Measurements from ENCODE around the gene HSD17B8.

Gene HSD17B8

DNA sequence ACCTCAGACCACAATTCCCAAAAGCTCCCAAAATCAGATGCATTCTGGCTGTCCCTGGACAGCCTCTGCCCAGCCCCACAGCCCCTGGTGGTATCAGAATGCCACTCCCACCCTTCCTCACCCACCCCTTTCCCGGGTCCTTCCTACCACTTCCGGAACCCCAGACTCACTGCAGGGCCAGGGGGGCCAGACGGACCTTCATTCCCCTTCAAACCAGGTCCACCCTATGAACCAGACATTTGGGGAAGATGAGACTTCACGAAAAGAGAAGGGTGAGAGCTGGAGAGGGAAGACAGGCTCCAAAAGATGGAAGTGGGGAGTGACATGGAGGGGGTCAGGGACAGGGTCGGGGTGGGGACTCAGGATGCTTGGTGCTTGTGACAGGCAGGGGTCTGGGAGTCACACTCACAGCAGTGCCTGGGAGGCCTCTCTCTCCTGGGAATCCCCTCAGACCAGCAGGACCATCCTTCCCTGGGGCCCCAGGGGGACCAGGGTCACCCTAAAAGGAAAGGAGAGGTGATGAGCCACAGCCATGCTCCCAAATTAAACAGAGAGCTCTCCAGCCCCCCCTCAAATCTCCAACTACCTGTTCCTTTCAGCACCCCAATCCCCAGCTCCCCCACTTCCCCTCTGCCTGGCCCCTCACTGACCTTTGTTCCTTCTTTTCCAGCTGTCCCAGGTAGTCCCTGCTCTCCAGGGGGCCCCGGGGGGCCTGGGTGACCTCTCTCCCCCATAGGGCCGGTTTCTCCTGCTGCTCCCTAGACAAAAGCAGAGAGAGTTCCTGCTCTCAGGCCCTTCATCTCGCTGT is 32.4 kb upstream of the HSD17B8 start:
- peaks cover 2 to 6% of the 10 kb centered on the region in 2 donors for H3K27me3 ChIP-seq (ENCODE audit: control insufficient read depth in 2 of 2, insufficient read depth in 2 of 2, low read length in 2 of 2)
- no peak overlapping the region for H3K9ac ChIP-seq (ENCODE audit: low read depth in 1 of 2, low read length in 2 of 2)
- no peaks in the 10 kb centered on the region for H3K4me1 ChIP-seq (ENCODE audit: control insufficient read depth in 2 of 2, insufficient read depth in 2 of 2, low read length in 2 of 2)
- H3K36me3 ChIP-seq (ENCODE audit: control insufficient read depth in 2 of 2, insufficient read depth in 2 of 2, low read length in 2 of 2), result no peaks in the 10 kb centered on the region
- H3K9me3 ChIP-seq (ENCODE audit: control insufficient read depth in 2 of 2, low read length in 2 of 2), result no peaks in the 10 kb centered on the region
- H3K27ac ChIP-seq (ENCODE audit: low read depth in 2 of 2, low read length in 2 of 2), result no peak overlapping the region
- no peak overlapping the region for H3K4me3 ChIP-seq (ENCODE audit: low read length in 2 of 2)

DNA sequence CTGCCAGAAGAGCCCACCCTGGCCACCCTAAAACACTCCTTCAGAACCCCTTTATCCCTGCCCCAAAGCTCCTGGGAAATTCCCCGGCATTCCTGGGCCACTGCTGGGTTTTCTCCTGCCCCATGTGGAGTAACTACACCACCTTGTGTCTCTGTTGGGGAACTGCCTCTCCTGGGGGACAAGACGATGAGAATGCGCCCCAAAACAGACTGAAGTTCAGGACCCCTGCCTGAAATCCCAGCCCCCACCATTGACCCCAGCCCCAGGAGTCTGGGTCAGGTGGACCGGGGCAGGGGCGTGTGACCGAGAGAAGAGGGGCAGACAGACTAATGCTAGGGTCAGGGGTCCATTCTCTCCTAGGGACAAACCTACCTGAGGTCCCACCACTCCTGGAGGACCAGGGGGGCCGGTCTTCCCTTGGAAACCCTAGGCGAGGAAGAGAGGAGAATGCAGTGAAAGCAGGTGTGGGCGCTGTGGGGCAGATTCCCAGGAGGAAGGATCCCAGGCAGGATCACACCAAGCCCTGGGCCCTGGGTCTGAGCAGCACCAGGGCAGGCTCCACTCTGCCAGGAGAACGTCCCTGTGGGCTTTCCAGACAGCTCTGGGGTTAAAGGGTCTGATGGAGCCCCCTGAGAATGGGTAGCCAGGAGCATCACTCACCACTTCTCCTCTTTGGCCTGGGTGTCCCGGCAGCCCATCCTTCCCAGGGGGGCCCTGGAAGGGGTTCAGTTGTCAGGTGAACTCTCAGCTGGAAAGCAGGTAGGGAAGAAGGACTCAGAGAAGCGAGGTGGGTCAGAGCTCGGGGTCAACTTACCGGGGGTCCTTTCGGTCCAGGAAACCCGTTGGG is 31.5 kb upstream of the HSD17B8 start:
- H3K27ac ChIP-seq (ENCODE audit: low read depth in 2 of 2, low read length in 2 of 2), result no peak overlapping the region
- no peaks in the 10 kb centered on the region for H3K36me3 ChIP-seq (ENCODE audit: control insufficient read depth in 2 of 2, insufficient read depth in 2 of 2, low read length in 2 of 2)
- H3K9ac ChIP-seq (ENCODE audit: low read depth in 1 of 2, low read length in 2 of 2), result no peak overlapping the region
- H3K27me3 ChIP-seq (ENCODE audit: control insufficient read depth in 2 of 2, insufficient read depth in 2 of 2, low read length in 2 of 2), result peaks cover 2 to 6% of the 10 kb centered on the region in 2 donors
- H3K9me3 ChIP-seq (ENCODE audit: control insufficient read depth in 2 of 2, low read length in 2 of 2), result no peaks in the 10 kb centered on the region
- H3K4me1 ChIP-seq (ENCODE audit: control insufficient read depth in 2 of 2, insufficient read depth in 2 of 2, low read length in 2 of 2), result no peaks in the 10 kb centered on the region
- H3K4me3 ChIP-seq (ENCODE audit: low read length in 2 of 2), result no peak overlapping the region

DNA sequence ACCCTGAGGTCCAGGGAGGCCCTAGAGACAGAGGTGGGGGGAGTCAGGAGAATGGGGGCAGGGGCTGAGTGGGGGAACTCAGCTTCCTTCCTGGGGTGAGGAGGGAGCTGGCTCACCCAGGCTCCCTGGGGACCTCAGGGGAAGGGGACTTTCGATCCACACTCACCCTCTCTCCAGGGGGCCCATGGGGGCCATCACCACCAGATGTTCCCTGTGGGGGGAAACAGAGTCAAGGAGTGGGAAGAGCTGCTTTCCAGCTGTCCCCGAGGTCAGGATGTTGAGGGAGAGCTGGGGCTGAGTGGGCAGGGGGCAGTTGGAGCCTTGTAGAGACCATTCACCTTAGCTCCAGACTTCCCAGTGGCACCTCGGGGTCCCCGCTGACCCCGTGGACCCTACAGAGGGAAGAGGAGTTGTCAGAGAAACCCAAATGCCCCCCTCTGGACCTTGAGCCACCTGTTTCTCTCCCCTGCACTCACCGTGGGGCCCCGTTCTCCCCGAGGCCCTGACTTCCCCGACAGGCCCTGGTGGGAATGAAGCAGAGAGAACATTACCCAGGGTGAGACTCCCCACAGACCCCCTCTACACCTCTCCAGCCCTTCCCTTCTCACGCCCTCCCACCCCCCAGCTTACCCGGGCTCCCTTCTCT is 30.8 kb upstream of the HSD17B8 start:
- Histone ChIP-seq H3K4me1 (ENCODE audit: control insufficient read depth in 2 of 2, insufficient read depth in 2 of 2, low read length in 2 of 2) (no peaks in the 10 kb centered on the region), H3K9ac (ENCODE audit: low read depth in 1 of 2, low read length in 2 of 2) (no peak overlapping the region), H3K36me3 (ENCODE audit: control insufficient read depth in 2 of 2, insufficient read depth in 2 of 2, low read length in 2 of 2) (no peaks in the 10 kb centered on the region), H3K4me3 (ENCODE audit: low read length in 2 of 2) (no peak overlapping the region), H3K27me3 (ENCODE audit: control insufficient read depth in 2 of 2, insufficient read depth in 2 of 2, low read length in 2 of 2) (peaks cover 2 to 6% of the 10 kb centered on the region in 2 donors), H3K9me3 (ENCODE audit: control insufficient read depth in 2 of 2, low read length in 2 of 2) (no peaks in the 10 kb centered on the region), H3K27ac (ENCODE audit: low read depth in 2 of 2, low read length in 2 of 2) (no peak overlapping the region)

DNA sequence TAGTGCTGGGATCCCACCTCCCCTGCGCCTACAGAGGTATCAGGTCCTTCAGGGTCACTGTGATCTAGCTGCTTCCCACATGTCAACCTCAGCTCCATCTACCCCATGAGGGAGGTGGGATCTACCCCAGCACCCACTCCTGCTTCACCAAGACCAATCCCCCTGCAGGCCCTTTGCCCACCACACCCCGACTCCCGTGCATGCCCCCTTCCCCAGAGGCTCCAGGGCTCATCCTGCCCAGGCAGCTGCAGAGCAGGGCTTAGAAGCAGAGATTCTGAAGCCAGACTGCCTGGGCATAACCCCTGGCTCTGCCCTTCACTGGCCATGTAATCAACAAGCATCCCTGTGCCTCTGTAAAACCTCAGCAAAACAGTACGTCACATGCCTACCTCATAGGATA is 29.7 kb upstream of the HSD17B8 start:
- H3K36me3 ChIP-seq (ENCODE audit: control insufficient read depth in 2 of 2, insufficient read depth in 2 of 2, low read length in 2 of 2), result no peaks in the 10 kb centered on the region
- H3K4me3 ChIP-seq (ENCODE audit: low read length in 2 of 2), result no peak overlapping the region
- no peaks in the 10 kb centered on the region for H3K4me1 ChIP-seq (ENCODE audit: control insufficient read depth in 2 of 2, insufficient read depth in 2 of 2, low read length in 2 of 2)
- no peak overlapping the region for H3K27ac ChIP-seq (ENCODE audit: low read depth in 2 of 2, low read length in 2 of 2)
- H3K9ac ChIP-seq (ENCODE audit: low read depth in 1 of 2, low read length in 2 of 2), result no peak overlapping the region
- peaks cover 2 to 6% of the 10 kb centered on the region in 2 donors for H3K27me3 ChIP-seq (ENCODE audit: control insufficient read depth in 2 of 2, insufficient read depth in 2 of 2, low read length in 2 of 2)
- no peaks in the 10 kb centered on the region for H3K9me3 ChIP-seq (ENCODE audit: control insufficient read depth in 2 of 2, low read length in 2 of 2)

DNA sequence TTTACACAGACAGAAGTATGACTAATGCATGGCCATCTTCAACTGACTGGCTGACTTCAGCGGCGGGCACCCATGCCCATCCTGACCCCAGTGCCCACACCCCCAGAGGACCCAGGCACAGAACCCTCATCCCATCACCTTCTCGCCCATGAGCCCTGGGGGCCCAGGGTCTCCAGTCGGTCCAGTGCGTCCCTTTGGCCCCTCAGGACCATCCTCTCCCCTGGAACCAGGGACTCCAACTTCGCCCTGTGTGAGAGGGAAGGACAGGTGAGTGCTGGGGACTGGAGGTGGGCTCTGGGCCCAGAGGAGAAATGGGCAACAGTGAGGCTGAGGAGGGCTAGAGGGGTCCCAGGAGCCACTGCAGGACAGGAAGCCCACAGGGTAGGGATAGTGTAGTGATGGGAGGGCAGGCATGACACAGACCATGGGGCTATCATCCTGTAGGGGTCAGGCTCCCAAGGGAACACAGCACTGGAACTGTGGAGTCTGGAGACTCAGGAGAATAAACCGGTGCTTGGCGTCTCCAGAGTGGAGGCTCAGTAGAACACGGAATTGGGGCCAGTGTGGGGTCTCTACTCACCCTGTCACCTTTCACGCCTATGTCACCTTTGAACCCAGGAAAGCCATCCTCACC is 28.9 kb upstream of the HSD17B8 start:
- H3K27ac ChIP-seq (ENCODE audit: low read depth in 2 of 2, low read length in 2 of 2), result no peak overlapping the region
- H3K4me1 ChIP-seq (ENCODE audit: control insufficient read depth in 2 of 2, insufficient read depth in 2 of 2, low read length in 2 of 2), result no peaks in the 10 kb centered on the region
- no peak overlapping the region for H3K4me3 ChIP-seq (ENCODE audit: low read length in 2 of 2)
- H3K9me3 ChIP-seq (ENCODE audit: control insufficient read depth in 2 of 2, low read length in 2 of 2), result no peaks in the 10 kb centered on the region
- H3K9ac ChIP-seq (ENCODE audit: low read depth in 1 of 2, low read length in 2 of 2), result no peak overlapping the region
- H3K36me3 ChIP-seq (ENCODE audit: control insufficient read depth in 2 of 2, insufficient read depth in 2 of 2, low read length in 2 of 2), result no peaks in the 10 kb centered on the region
- H3K27me3 ChIP-seq (ENCODE audit: control insufficient read depth in 2 of 2, insufficient read depth in 2 of 2, low read length in 2 of 2), result peaks cover 2 to 6% of the 10 kb centered on the region in 2 donors

DNA sequence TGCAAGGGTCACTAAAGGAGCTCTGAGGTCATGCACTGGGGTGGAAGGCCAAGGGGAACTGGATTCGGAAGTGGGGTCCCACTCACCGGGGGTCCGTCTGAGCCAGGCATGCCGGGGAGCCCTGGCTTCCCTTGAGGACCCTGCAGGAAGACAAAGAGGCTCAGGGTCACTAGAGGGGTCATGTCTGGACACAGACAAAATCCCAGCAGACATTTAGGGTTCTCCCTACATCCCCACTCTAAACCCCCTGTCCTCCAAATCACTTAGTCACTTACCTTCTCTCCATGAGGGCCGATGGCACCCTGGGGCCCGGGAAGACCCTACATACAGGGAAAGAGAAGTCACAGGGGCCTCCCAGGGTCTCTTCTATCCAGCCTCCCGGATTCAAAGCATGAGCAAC is 27.5 kb upstream of the HSD17B8 start:
- Histone ChIP-seq H3K4me1 (ENCODE audit: control insufficient read depth in 2 of 2, insufficient read depth in 2 of 2, low read length in 2 of 2) (no peaks in the 10 kb centered on the region), H3K9ac (ENCODE audit: low read depth in 1 of 2, low read length in 2 of 2) (no peak overlapping the region), H3K27me3 (ENCODE audit: control insufficient read depth in 2 of 2, insufficient read depth in 2 of 2, low read length in 2 of 2) (peaks cover 2 to 6% of the 10 kb centered on the region in 2 donors), H3K9me3 (ENCODE audit: control insufficient read depth in 2 of 2, low read length in 2 of 2) (no peaks in the 10 kb centered on the region), H3K36me3 (ENCODE audit: control insufficient read depth in 2 of 2, insufficient read depth in 2 of 2, low read length in 2 of 2) (no peaks in the 10 kb centered on the region), H3K4me3 (ENCODE audit: low read length in 2 of 2) (no peak overlapping the region), H3K27ac (ENCODE audit: low read depth in 2 of 2, low read length in 2 of 2) (no peak overlapping the region)

DNA sequence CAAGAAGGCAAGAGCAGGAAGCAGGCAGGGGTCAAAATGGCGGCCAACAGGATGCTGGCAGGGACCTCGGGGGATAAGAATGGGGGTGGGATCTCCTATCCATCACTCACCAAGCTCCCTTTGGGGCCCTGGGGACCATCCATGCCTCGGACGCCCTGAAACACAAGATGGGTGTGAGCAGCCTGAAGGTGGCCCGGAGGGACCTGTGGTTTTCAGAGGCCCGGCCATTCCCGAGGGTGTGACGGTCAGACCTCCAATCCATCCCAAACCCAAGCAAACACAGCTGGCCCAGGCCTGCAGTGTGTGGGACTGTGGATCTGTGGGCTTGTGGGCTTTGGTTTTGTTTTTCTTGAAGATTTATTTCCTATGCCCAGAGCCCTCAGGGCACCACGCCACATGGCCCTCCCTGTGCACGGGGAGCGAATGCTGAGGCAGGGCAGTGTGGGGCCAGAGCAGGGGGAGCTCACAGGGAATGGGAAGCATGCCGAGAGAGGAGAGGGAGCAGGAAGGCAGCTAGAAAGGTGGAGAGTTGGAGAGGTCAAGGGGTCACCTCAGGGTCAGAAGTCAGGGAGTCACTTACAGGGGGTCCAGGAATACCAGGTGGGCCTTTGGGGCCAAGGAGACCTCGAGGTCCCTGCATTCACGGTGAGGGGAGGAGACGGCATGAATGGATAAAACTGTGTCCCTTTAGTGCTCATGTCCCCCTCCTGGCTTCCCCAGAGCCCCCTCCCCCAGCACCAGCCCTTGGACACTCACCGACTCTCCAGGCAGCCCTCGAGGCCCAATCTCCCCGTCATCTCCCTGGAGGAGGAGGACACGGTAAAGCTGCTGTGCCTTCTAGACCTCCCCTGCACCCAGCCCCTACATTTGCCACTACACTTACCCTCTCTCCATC is 26.7 kb upstream of the HSD17B8 start:
- no peak overlapping the region for H3K4me3 ChIP-seq (ENCODE audit: low read length in 2 of 2)
- no peak overlapping the region for H3K9ac ChIP-seq (ENCODE audit: low read depth in 1 of 2, low read length in 2 of 2)
- no peaks in the 10 kb centered on the region for H3K36me3 ChIP-seq (ENCODE audit: control insufficient read depth in 2 of 2, insufficient read depth in 2 of 2, low read length in 2 of 2)
- H3K4me1 ChIP-seq (ENCODE audit: control insufficient read depth in 2 of 2, insufficient read depth in 2 of 2, low read length in 2 of 2), result no peaks in the 10 kb centered on the region
- H3K27ac ChIP-seq (ENCODE audit: low read depth in 2 of 2, low read length in 2 of 2), result no peak overlapping the region
- no peaks in the 10 kb centered on the region for H3K9me3 ChIP-seq (ENCODE audit: control insufficient read depth in 2 of 2, low read length in 2 of 2)
- H3K27me3 ChIP-seq (ENCODE audit: control insufficient read depth in 2 of 2, insufficient read depth in 2 of 2, low read length in 2 of 2), result peaks cover 2 to 6% of the 10 kb centered on the region in 2 donors

DNA sequence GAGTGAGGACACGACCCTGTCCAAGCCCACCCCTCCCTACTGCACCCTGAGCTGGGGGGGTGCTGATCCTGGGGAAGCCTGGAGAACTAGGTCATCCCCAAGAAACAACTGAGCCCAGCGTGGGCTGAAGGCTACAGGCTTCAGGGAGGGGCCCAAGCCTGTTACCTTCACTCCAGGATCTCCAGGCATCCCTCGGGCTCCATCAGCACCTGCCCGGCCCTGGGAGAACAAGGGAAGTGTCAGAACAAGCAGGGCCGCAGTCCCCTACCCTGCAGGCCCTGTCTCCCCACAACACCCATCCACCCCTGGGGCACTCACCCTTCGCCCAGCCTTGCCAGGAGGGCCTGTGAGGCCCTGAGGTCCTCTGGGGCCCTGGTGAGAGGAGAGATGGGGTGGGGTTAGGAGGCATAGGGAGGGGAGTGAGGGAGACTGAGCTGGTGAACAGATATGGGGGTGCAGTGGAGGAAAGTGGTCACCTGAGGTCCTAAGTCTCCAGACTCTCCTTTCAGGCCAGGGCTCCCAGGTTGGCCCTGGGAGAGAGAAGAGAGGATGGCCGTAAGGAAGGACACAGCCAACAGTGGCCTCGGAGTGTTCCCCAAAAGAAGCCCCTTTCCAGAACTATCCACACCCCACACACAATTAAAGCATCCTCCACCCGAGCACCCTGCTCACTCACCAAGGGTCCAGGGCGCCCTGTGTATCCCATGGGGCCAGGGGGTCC is 25.5 kb upstream of the HSD17B8 start:
- Histone ChIP-seq H3K27ac (ENCODE audit: low read depth in 2 of 2, low read length in 2 of 2) (no peak overlapping the region), H3K9me3 (ENCODE audit: control insufficient read depth in 2 of 2, low read length in 2 of 2) (no peaks in the 10 kb centered on the region)

DNA sequence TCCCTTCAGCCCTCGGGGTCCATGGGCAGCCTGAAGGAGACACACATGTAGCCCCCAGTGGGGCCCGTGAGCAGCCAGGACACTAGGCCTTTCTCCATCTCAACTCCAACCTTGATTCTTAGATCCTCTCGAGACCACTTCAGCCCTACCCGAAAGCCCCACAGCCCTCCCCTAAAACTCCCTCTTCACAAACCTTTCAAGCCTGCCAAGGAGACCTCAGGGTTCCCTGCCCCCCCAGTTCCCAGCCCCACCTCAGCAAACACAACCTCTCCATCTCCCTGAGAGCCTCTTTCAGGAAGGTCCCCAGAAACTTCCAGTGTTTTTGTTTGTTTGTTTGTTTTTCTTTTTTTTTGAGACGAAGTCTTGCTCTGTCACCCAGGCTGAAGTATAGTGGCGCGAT is 23.3 kb upstream of the HSD17B8 start:
- Histone ChIP-seq H3K9ac (ENCODE audit: low read depth in 1 of 2, low read length in 2 of 2) (no peak overlapping the region), H3K36me3 (ENCODE audit: control insufficient read depth in 2 of 2, insufficient read depth in 2 of 2, low read length in 2 of 2) (no peaks in the 10 kb centered on the region), H3K27me3 (ENCODE audit: control insufficient read depth in 2 of 2, insufficient read depth in 2 of 2, low read length in 2 of 2) (no peaks in the 10 kb centered on the region), H3K9me3 (ENCODE audit: control insufficient read depth in 2 of 2, low read length in 2 of 2) (no peaks in the 10 kb centered on the region), H3K4me3 (ENCODE audit: low read length in 2 of 2) (no peak overlapping the region), H3K27ac (ENCODE audit: low read depth in 2 of 2, low read length in 2 of 2) (no peak overlapping the region), H3K4me1 (ENCODE audit: control insufficient read depth in 2 of 2, insufficient read depth in 2 of 2, low read length in 2 of 2) (no peaks in the 10 kb centered on the region)

More for the DNA sequence above, 25.5 kb upstream of the HSD17B8 start:
- H3K36me3 ChIP-seq (ENCODE audit: control insufficient read depth in 2 of 2, insufficient read depth in 2 of 2, low read length in 2 of 2), result no peaks in the 10 kb centered on the region
- no peaks in the 10 kb centered on the region for H3K4me1 ChIP-seq (ENCODE audit: control insufficient read depth in 2 of 2, insufficient read depth in 2 of 2, low read length in 2 of 2)
- H3K27me3 ChIP-seq (ENCODE audit: control insufficient read depth in 2 of 2, insufficient read depth in 2 of 2, low read length in 2 of 2), result peaks cover 0 to 2% of the 10 kb centered on the region in 2 donors
- no peak overlapping the region for H3K9ac ChIP-seq (ENCODE audit: low read depth in 1 of 2, low read length in 2 of 2)
- H3K4me3 ChIP-seq (ENCODE audit: low read length in 2 of 2), result no peak overlapping the region
